Stimulated activated CD8-positive, alpha-beta memory T cell treated with anti-CD3 and anti-CD28 coated beads, Interleukin-2, amount 100 ng/mL, for 1 hour (primary cell): Measurements from ENCODE around the gene LAMB4.

ENCODE experiments used
- DNase-seq, 2 donors: peaks; one replicate each; pipeline ENCODE4 v3.0.0-alpha.2; 2020; ENCODE audit warnings: low read depth in 2 of 2

LAMB4 gene

GRCh38 chr7:107995184-107996071 lies 134.7 kb downstream of the LAMB4 start:
- no peak for DNase-seq

- no peak for DNase-seq
These were observed 135.6 kb downstream of the LAMB4 start for GRCh38 chr7:107994421-107995030.

- no peak for DNase-seq
These were observed 136.3 kb downstream of the LAMB4 start for GRCh38 chr7:107993891-107994291.

GRCh38 chr7:107989618-107990373 lies 140.4 kb downstream of the LAMB4 start:
- no peak for DNase-seq

GRCh38 chr7:107982918-107983389 lies 147.2 kb downstream of the LAMB4 start:
- no peak for DNase-seq

- DNase-seq = no peak
These were observed 147.9 kb downstream of the LAMB4 start for GRCh38 chr7:107982042-107982840.

GRCh38 chr7:107981466-107981865 lies 148.7 kb downstream of the LAMB4 start:
- no peak for DNase-seq

- no peak for DNase-seq
These were observed 149.4 kb downstream of the LAMB4 start for GRCh38 chr7:107980671-107981190.

GRCh38 chr7:107980171-107980570 lies 150.0 kb downstream of the LAMB4 start:
- DNase-seq = no peak

- DNase-seq = no peak
These were observed 151.2 kb downstream of the LAMB4 start for GRCh38 chr7:107978815-107979408.

GRCh38 chr7:107977048-107977447 lies 153.1 kb downstream of the LAMB4 start:
- no peak for DNase-seq

- DNase-seq = no peak
These were observed 153.5 kb downstream of the LAMB4 start for GRCh38 chr7:107976620-107977019.

- DNase-seq = no peak
These were observed 154.7 kb downstream of the LAMB4 start for GRCh38 chr7:107975394-107976013.

GRCh38 chr7:107973861-107974260 lies 156.3 kb downstream of the LAMB4 start:
- DNase-seq = no peak
